ENCODE measurements around the gene RIMBP2.

The RIMBP2 gene

DNA sequence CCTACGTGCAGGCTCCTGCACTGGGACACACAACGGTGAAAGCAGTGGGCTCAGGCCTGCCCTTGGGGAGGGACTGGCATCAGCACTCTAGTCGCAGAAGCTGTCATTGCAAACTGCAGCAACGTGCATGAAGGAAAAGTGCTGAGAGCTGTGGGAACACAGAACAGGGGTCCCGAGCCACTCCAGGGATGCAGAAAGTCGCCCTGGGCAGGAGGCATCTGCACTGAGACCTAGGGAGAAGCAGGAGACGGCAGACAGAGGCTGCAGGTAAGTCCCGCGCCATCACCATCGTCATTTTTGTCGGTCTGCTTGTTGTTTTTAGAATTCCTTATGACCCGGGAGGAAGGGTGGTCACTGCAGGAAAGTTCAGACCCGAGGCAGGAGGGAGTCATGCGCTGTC lies 21.6 kb upstream of the RIMBP2 start:
- no peak for DNase-seq (ENCODE audit: low read depth in 1 of 2, low spot score in 1 of 2)

DNA sequence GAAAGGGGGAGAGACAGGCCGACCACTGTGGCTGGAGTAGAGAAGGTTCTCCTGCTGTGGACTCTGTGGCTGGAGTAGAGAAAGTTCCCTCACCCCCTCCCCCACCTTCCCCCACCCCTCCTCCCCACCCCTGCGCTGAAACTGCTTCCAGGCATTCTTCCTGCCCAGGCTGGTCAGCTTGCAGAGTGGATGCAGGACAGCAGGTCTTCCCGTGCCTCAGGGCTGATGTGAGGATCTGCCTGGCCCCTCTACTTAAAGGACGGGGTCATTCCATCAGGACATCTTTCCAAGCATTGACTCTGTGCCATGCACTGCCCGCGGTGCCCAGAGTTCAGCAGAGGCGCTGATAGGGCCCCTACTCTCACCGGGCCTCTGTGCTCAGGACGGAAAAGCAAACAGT lies 13.2 kb upstream of the RIMBP2 start:
- DNase-seq (ENCODE audit: low read depth in 1 of 2, low spot score in 1 of 2) = no peak

DNA sequence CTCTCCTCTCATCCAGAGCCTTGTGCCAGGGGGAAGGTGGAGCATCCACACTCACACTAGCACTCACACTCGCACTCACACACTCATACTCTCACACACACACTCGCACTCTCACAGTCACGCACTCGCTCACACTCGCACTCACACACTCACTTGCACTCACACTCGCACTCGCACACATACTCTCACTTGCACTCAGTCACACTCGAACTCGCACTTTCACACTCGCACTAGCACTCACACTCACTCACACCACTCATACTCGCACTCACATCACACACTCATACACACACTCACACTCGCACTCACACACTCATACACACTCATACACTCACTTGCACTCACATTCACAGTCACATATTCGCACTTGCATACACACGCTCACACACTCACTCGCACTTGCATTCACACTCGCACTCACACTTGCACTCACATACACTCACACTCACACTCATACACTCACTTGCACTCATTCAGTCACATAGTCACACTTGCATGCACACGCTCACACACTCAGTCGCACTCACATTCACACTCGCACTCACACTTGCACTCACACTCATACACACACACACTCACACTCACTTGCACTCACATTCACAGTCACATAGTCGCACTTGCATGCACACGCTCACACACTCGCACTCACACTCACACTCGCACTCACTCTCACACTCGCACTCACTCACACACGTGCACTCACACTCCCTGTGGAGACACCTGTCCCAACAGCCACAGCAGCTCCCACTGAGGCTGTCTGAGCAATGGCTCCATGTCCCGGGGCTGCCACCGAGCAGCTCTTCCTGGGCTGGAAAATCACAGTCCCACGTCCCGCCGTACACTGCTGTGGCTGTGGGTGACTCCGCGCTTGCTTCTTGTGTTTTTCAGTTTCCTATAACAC lies 12.3 kb upstream of the RIMBP2 start:
- no peak for DNase-seq (ENCODE audit: low read depth in 1 of 2, low spot score in 1 of 2)

DNA sequence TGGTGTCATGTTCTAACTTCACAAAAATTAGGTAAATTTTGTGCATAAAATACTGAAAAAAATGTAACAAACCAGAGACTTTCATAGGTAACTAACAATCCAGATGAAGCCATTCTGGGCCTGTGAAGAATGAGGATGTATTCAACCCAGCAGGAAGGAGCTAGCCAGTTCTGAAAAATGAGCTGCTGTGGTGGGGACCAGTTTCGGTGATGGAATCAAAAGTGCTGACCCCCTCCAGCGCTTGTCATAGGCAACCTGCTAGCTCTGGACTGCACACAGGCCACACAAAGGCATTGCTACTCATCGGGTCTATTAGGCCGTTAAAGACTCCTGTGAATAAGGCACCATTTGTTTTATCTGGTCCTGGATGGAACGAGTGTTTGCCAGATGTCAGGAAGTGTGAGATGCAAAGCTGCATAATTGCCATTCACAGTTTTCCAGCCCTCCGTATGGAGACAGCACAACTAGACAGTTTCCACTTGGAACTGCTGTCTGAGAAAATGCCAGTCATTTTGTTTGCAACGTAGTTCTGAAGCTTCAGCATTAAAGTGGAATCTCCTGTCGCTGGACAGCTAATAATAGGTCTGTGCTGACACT lies 3.3 kb upstream of the RIMBP2 start:
- no peak for DNase-seq (ENCODE audit: low read depth in 1 of 2, low spot score in 1 of 2)

DNA sequence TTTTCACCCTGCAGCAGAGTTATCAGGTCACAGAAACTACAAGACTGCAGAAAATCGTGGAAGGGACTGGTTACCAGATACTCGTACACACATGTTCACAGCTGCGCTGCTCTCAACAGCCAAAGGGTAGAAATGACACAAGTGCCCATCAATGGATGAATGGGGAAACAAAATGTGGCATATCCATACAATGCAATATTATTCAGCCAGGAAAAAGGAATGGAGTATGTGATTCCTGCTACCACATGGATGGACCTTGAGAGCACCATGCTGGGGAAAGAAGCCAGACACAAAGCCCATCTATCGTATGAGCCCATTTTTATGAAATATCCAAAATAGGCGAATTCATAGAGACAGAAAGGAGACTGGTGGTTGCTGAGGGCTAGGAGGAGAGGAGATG lies 1.7 kb upstream of the RIMBP2 start:
- DNase-seq (ENCODE audit: low read depth in 1 of 2, low spot score in 1 of 2) = no peak

DNA sequence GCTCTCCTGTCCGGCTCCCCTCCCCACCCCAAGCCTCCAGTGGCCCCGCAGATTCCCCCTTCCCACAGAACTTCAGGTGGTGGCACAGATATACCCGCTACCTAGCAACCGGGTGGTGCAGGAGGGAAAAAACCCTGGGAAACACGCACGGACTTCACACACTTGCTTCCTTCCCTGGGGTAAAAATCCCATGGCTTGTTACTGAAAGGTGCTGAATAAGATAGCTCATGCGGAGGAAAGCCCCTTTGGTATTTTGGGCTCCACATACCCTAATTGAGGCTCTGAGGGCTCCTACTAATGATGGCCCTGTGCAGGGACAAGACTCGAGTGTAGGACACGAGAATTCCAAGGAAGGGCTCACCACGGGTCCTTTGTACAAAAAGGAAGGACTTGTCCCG lies 869 bp upstream of the RIMBP2 start:
- no peak for DNase-seq (ENCODE audit: low read depth in 1 of 2, low spot score in 1 of 2)

DNA sequence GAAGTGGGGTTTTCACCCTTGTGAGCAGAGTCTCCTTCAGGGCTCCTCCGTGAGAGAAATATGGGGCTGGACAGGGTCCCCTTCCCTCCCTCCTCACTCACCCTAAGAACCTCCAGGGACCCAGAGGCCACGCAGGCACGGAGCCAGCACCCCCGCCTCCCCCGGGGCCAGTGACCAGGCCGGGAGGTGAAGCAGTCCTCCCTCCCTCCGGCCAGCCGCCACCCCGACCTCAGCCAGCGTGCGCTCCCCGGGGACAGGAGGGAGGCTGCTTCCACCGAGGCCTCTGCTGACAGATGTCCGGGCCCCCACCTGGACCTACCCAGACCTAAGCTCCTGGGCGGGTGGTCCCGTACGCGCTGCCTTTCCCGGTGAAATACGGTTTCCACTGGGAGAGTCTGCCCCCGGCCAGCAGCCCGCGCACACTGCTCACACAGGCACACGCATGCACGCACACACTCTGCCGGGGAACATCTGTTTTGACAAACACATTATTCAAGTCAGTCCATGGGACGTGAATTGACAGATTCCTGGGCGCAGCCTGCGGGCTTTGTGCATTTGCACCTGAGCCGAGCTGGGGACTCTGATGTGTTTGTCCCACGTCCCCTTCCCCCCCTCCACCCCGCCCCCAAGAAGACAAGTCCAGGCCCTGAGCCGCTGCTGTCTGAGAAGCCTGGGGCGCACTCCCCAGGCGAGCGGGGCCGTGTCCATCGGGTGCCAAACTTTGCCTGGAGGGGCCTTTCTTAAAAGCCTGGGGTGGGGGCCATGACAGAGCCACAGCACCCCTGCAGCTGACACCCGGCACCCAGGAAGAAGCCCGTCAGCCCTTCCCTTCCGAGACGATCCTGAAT lies 725 bp downstream of the RIMBP2 start:
- DNase-seq (ENCODE audit: low read depth in 1 of 2, low spot score in 1 of 2) = no peak

DNA sequence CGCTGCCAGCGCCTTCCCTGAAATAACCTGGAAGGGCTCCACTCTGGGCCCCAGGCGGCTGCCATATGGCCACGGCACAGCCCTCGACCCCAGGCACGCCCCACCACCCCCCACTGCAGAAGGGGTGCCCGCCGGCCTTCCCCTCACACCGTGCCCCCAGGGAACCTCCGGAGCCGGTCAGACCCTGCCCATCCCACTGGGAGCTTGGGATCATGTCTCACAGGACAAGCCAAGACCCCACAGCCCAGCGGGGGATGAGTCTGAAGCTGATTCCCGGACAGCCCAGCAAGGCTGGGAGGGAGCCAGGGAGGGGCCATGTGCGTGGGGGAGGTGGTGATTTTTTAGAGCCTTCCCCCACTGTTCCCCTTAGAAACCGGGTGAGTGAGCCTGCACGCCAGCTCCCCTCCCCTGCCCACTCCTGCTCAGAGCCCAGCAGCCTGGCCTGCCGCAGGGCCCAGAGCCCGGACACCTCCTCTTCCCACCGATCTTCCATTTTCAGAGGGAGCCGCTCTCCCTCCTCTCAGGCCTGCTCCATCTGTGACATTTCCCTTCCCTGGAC lies 1.4 kb downstream of the RIMBP2 start:
- DNase-seq (ENCODE audit: low read depth in 1 of 2, low spot score in 1 of 2) = no peak

DNA sequence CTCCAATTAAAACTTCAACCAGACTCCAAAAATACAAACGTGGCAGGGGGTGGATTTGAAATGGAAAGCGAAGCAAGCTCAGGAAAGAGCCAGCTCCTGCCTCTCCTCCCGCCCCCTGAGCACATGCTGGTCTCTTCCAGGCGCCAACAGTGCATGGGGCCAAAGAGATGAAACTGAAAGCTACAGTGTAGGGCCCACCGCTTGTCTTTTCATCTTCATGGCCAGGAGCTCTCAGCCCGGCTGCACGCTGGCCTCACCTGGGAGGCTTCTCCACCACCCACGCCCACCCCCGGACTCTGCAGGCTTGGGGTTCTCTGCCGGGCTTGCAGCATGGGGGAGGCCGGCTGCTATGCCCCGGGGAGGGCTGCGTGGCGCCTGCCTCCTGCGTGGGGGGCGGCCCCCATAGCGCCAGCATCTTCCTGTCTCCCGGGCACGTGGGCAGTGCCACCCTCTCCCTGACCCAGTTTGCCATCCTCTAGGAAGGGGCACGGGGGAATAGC lies 2.0 kb downstream of the RIMBP2 start:
- DNase-seq (ENCODE audit: low read depth in 1 of 2, low spot score in 1 of 2) = no peak

DNA sequence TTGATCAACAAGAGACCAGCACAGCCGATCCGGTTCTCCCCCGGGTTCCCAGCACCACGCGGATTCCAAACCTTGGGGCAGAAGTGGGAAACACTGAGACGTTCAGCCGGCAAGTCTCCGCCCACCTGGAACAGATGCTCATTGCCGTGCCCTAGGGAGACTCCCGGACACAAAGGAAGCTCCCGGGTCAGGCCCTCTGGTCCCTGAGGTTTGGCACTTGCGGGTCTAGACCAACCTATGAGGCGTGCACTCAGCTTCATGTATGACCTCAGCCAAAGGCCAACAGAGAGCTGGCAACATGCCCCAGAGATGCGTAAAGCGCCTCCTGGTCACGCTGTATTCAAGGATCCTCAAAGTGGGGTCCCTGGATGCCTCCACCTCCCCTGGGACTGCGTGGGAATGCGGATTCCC lies 2.5 kb downstream of the RIMBP2 start:
- DNase-seq (ENCODE audit: low read depth in 1 of 2, low spot score in 1 of 2) = no peak

DNA sequence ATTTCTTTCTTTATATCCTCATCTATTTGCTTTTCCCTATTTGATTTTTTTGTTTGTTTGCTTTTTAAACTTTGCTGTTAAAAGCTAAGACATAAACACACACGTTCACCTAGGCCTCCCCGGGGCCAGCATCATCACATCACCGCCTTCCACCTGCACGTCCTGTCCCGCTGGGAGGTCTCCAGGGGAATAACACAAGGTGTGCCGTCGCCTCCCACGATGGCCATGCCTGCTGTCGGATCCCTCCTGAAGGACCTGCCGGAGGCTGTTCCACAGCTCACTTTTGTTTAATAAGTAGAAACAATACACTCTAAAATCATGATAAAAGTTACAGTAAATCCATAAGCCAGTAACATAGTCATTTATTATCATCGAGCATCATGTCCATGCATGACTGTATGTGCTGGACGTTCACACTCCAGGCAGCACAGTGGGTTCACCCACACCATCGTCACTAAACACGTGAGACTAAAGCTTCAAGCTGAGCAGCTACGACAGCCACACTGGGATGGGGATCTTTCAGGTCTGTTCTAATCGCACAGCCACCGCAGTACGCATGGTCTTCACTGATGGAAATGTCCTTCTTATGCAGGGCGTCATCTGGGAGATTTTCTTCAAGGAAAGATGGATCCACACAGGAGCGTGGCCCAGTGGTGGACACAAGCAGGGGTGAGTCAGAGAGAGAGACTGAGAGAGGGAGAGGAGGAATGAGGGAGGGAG lies 3.6 kb downstream of the RIMBP2 start:
- no peak for DNase-seq (ENCODE audit: low read depth in 1 of 2, low spot score in 1 of 2)

DNA sequence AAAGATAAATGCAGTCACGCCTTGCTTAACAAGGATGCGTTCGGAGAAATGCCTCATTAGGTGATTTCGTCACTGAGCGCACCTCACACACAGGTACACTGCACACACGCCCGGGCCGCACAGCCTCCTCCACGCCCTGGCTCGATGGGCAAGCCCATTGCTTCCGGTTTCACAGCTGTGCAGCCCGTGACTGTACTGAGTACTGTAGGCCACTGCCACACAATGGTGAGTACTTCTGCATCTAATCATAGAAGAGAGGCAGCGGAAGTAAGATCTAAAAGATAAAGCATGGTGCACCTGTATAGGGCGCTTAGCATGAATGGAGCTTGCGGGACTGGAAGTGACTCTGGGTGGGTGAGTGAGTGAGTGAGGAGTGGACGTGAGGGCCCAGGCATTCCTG lies 4.3 kb downstream of the RIMBP2 start:
- no peak for DNase-seq (ENCODE audit: low read depth in 1 of 2, low spot score in 1 of 2)

DNA sequence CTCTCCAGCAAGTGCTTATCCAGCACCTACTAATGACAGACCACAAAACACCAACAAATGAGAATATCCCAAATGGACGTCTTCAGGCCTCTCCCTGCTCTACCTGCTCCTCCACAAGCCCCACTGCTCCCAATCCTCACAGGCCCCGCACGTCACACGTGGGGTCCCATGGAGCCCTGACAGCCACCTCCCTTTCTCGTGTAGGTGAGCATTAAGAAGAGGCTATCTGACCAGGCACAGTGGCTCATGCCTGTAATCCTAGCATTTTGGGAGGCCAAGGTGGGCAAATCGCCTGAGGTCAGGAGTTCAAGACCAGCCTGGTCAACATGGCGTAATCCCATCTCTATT lies 5.4 kb downstream of the RIMBP2 start:
- DNase-seq (ENCODE audit: low read depth in 1 of 2, low spot score in 1 of 2) = no peak

DNA sequence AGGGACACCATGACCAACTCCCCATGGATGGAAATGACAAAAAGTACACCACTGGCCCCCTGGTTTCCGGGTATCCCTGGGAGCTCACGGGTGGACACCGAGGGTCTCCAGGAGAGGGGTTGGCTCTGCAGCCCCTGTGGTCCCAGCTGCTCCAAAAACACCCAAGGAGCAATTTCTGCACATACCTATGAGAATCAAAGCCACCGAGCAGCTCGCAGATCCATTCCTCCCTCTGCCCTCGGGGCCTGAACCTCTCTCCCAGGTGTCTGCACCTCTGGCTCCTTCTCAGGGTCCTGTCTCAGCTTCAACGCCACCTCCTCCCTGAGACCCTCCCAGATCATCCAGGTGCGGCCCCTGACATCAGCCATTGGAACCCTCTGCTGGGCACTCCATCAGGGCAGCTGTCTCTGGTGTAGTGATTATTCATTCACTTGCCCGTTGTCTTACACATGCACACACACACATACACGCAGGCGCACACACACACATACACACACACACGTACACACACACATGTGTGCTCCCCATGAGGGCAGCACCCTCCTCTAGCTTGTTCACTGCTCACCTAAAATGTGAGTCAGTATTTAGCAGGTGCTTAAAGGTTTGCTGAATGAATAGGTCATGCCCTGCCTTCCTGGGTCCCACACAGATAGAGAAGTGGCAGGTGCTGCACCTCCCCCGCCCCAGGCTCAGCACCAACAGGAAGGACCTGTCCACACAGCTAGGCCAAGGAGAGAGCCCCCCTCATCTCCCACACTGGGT lies 5.9 kb downstream of the RIMBP2 start:
- DNase-seq (ENCODE audit: low read depth in 1 of 2, low spot score in 1 of 2) = no peak

DNA sequence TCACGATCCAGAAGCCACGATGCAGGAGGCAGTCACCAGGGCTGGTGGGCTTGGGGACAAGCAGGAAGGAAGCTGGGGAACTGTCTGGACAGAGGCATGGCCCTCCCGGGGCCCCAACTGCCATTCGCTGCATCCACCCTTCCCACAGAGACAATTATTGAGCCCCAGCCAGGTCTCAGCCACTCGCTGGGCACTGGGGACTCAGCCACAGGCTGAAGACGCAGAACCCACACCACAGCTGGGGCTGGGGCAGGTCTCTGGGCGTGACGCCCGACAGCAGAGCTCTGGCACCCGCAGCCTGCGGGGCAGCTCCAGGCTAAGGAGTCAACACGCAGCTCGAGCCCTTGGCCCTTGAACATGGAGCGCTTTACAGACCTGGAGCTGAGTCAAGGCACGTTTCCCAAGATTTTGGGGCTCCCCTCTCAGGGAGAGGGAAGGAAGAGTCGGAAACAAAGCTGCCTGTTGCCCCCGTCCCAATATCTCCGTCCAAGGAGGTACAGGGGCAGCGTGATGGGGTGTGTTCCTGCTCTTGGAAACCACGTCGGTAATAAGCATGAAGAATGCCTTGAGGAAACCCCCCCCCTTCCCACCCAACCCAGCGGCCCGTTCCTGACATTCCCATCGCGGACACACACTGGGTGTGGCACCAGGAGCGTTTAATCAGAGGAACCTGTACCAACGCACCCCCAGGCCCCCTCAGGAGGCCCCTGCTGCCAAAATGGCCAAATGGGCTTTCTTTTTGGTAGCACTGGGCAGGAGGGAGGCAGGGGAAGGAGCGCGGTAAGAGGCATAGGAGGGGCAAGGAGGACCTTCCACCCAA lies 6.7 kb downstream of the RIMBP2 start:
- DNase-seq (ENCODE audit: low read depth in 1 of 2, low spot score in 1 of 2) = no peak

DNA sequence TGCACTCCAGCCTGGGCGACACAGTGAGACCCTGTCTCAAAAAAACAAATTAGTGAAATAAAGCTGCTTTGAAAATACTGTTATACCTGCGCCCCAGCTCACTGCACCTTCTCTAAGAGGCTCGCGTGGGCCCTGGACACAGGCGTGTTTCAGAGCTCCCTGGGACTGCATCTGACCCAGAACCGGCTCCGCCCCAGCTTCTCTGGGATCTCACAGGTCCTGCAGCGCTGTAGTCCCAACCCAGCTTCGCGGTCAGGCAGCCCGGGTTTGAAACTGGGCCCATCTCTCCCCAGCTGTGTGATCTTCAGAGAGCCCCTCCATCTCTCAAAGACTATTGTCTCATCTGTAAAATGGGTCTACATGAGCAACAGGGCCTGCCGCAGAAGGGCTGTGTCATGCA lies 7.5 kb downstream of the RIMBP2 start:
- DNase-seq (ENCODE audit: low read depth in 1 of 2, low spot score in 1 of 2) = no peak

DNA sequence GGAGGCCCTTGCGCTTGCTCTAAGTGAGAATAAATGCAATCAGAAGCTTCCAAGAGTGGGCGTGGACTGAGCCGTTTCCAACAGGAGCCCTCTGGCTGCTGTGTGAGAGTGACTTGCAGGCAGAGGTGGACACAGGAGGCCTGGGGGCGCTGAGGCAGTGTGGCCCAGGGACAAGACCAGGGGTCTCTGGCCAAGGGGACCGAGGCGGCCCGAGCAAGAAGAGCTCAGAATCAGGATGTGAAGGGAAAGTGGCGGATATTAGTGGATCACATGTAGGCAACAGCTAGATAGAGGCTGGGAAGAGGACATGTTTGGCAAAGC lies 8.6 kb downstream of the RIMBP2 start:
- DNase-seq (ENCODE audit: low read depth in 1 of 2, low spot score in 1 of 2) = no peak

DNA sequence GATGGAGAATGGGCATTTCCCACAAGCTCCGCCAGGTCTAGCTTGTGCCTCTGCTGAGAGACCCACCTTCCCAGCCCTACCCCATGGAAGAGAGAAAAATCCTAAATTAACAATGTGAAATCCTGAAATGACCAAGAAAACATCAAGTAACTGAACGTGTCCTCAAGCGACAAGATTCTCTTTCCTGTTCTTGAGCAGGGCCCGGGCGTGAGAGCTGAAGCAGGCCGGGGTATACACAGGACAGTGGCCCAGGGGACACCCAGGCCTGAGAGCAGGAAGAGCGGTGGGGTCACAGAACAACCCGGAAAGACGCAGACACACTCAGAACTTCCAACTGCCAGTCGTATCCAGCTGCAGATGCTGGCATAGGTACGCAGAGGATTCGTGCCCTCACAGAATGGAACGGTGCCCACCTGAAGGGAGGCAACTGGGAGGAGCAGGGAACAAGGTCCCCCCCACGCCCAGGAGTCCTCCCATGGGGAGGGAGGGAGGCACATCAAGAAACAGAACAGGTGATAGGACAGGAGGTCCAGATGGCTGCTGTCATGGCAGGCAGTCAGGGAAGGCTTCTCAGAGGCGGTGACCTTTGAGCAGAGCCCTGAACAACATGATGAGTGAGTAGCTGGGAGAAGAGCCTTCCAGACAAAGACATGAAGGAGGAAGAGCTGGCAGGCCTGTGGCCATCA lies 9.1 kb downstream of the RIMBP2 start:
- DNase-seq (ENCODE audit: low read depth in 1 of 2, low spot score in 1 of 2) = no peak

DNA sequence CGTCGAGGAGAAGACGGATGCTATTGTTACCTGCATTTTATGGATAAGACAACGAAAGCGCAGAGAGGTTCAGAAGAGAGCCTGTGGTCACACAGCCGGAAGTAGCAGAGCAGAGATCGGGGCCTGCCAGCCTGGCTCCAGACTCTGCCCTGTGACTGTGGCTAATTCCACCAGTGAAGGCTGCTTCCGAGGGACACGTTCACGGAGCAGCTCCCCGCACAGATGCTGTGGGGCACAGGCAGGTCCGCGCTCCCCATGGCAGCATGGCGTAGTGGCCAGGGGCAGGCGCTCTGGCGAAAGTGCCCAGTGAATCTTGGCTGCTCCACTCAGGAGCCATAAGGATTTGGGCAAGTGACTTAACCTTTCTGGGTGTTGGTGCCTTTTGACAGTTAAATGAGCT lies 9.8 kb downstream of the RIMBP2 start:
- no peak for DNase-seq (ENCODE audit: low read depth in 1 of 2, low spot score in 1 of 2)

Measured in activated T-helper 1 cell treated with anti-CD3 and anti-CD28 coated beads, Interleukin-2, amount 50 U/mL, for 16 hours (primary cell).